ENCODE measurements around the gene LITAF. TPM values are rescaled to one million over a fixed set of nuclear protein-coding genes. Genes with fewer than 3 reads are reported as not detected.

LITAF gene
- total RNA-seq, 1 experiment from 2014 or later = 244 TPM

GRCh38 chr16:11571549-11571948 lies 15.2 kb downstream of the LITAF start:
- peaks cover 86% of the 10 kb centered on the region for H4K20me1 ChIP-seq (ENCODE audit: insufficient read depth)
- ChIA-PET POLR2A (ENCODE audit: unreplicated experiment) (no interaction called here), CTCF (no interaction called here)
- H3F3A ChIP-seq (ENCODE audit: insufficient read depth, low read depth) = no peaks in the 10 kb centered on the region; the same call in 1 of the 2 replicates
- intact Hi-C loops (cut with micrococcal nuclease; ENCODE audit: unreplicated experiment) = no loop called here
- H3K27ac ChIP-seq = no peak overlapping the region
- no peak overlapping the region for H3K4me3 ChIP-seq
- H3K4me1 ChIP-seq (replicated peaks; ENCODE audit: insufficient read depth) = 0 out of 2 replicates have a peak, but pooled peaks cover 3% of the 10 kb centered on the region
- TF ChIP-seq CTCF (conservative IDR thresholded peaks at IDR 0.05) = no peak
- no peak for TF ChIP-seq EZH2 (IDR thresholded peaks at IDR 0.05; ENCODE audit: low read depth)
- peaks cover 98% of the 10 kb centered on the region for H3K79me2 ChIP-seq (ENCODE audit: low read depth)
- H3K27me3 ChIP-seq (ENCODE audit: insufficient read depth, low read depth) = no peaks in the 10 kb centered on the region
- no peaks in the 10 kb centered on the region for H3K9me2 ChIP-seq (ENCODE audit: insufficient read depth)
- H3K9me3 ChIP-seq (ENCODE audit: insufficient read depth, low read depth) = no peaks in the 10 kb centered on the region
- H3K36me3 ChIP-seq (ENCODE audit: low read depth) = no peaks in the 10 kb centered on the region
- no peak overlapping the region for H3K4me2 ChIP-seq
- no peak for DNase-seq
- BruUV-seq (replicated peaks) = no TSS peak
- no peak overlapping the region for H2AFZ ChIP-seq

GRCh38 chr16:11570806-11571205 lies 15.9 kb downstream of the LITAF start:
- no peaks in the 10 kb centered on the region for H3K36me3 ChIP-seq (ENCODE audit: low read depth)
- intact Hi-C loops (cut with micrococcal nuclease; ENCODE audit: unreplicated experiment) = no loop called here
- H4K20me1 ChIP-seq (ENCODE audit: insufficient read depth) = peaks cover 87% of the 10 kb centered on the region
- no peak overlapping the region for H3K27ac ChIP-seq
- H2AFZ ChIP-seq = no peak overlapping the region
- CTCF ChIA-PET = no interaction called here
- no peaks in the 10 kb centered on the region for H3K9me2 ChIP-seq (ENCODE audit: insufficient read depth)
- no peak for TF ChIP-seq EZH2 (IDR thresholded peaks at IDR 0.05; ENCODE audit: low read depth)
- TF ChIP-seq CTCF (conservative IDR thresholded peaks at IDR 0.05) = no peak
- H3K4me2 ChIP-seq = no peak overlapping the region
- no peaks in the 10 kb centered on the region for H3K27me3 ChIP-seq (ENCODE audit: insufficient read depth, low read depth)
- H3F3A ChIP-seq (ENCODE audit: insufficient read depth, low read depth) = no peaks in the 10 kb centered on the region; the same call in 1 of the 2 replicates
- no TSS peak for BruUV-seq (replicated peaks)
- H3K4me3 ChIP-seq = no peak overlapping the region
- DNase-seq = no peak
- H3K9me3 ChIP-seq (ENCODE audit: insufficient read depth, low read depth) = no peaks in the 10 kb centered on the region
- POLR2A ChIA-PET (ENCODE audit: unreplicated experiment) = interaction anchor here (0.6 kb wide), 1 partner anchor 314 kb away, joined by 8 read pairs; no protein-coding TSS in a partner anchor
- H3K79me2 ChIP-seq (ENCODE audit: low read depth) = peaks cover 98% of the 10 kb centered on the region
- no peaks in the 10 kb centered on the region for H3K4me1 ChIP-seq (replicated peaks; ENCODE audit: insufficient read depth)

- no peak for DNase-seq
- peaks cover 86% of the 10 kb centered on the region for H4K20me1 ChIP-seq (ENCODE audit: insufficient read depth)
- no TSS peak for BruUV-seq (replicated peaks)
- no peaks in the 10 kb centered on the region for H3K9me3 ChIP-seq (ENCODE audit: insufficient read depth, low read depth)
- no peak overlapping the region for H2AFZ ChIP-seq
- no peak overlapping the region for H3K4me2 ChIP-seq
- intact Hi-C loops (cut with micrococcal nuclease; ENCODE audit: unreplicated experiment) = no loop called here
- no peak overlapping the region for H3K27ac ChIP-seq
- H3K27me3 ChIP-seq (ENCODE audit: insufficient read depth, low read depth) = no peaks in the 10 kb centered on the region
- ChIA-PET CTCF (no interaction called here), POLR2A (ENCODE audit: unreplicated experiment) (interaction anchor here (0.6 kb wide), 1 partner anchor 314 kb away, joined by 8 read pairs; no protein-coding TSS in a partner anchor)
- H3K79me2 ChIP-seq (ENCODE audit: low read depth) = peaks cover 97% of the 10 kb centered on the region
- no peaks in the 10 kb centered on the region; the same call in 1 of the 2 replicates for H3F3A ChIP-seq (ENCODE audit: insufficient read depth, low read depth)
- TF ChIP-seq CTCF (conservative IDR thresholded peaks at IDR 0.05) = no peak
- no peak for TF ChIP-seq EZH2 (IDR thresholded peaks at IDR 0.05; ENCODE audit: low read depth)
- H3K4me3 ChIP-seq = no peak overlapping the region
- no peaks in the 10 kb centered on the region for H3K9me2 ChIP-seq (ENCODE audit: insufficient read depth)
- no peaks in the 10 kb centered on the region for H3K36me3 ChIP-seq (ENCODE audit: low read depth)
- H3K4me1 ChIP-seq (replicated peaks; ENCODE audit: insufficient read depth) = no peaks in the 10 kb centered on the region
Measured at GRCh38 chr16:11570258-11570657, 16.5 kb downstream of the LITAF start.
